Epithelial cell of prostate (primary cell): ENCODE results near the gene MYO1D.

Source experiments
- DNase-seq: peaks from one replicate; pipeline ENCODE4 v3.0.0-alpha.2; 2011; ENCODE audit warnings: low read depth, low spot score
- H3K27ac ChIP-seq: fragments of 450-650 bp; 2 replicates; pipeline ENCODE4 v1.5.1; 2017; ENCODE audit warnings: mild to moderate bottlenecking

The MYO1D gene

DNA sequence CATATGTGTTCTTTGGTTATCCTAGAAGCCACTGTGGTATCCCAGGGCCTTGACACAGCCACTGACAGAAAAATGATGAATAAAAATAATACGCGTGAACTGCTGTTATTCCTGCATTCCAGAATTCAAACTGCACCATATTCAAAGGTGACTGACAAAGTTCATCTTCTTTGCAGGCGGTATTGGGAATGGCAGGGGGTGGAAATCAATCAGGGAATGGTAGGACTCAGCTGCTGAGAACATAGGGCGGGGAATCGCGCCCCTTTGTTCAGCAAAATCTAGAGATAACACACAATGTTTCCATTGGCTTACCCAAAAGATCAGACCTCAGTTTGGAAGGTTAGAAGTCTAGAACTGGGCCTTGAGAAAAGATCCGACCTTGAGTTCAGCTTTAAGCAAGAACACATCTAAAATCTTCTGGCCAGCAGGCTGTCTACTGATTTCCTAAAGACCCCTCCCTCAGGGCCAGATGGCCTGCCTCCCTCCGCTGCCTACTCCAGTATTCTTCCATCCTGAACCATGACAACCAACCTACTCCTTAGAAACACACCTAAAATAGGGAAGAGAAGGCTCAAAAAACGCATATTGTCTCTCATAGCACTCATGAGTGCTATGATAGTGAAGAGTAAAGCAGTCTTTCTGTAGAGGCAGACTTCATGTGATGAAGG is 356.1 kb downstream of the MYO1D start:
- peak overlapping the region; percentile 82 for H3K27ac ChIP-seq

GRCh38 chr17:32520104-32520701 is 356.7 kb downstream of the MYO1D start:
- peak overlapping the region; percentile 82 for H3K27ac ChIP-seq
- DNase-seq = no peak

More for the DNA sequence above, 356.1 kb downstream of the MYO1D start:
- no peak for DNase-seq

GRCh38 chr17:32519228-32520103 is 357.5 kb downstream of the MYO1D start:
- DNase-seq = no peak

GRCh38 chr17:32518646-32519227 is 358.2 kb downstream of the MYO1D start:
- DNase-seq = no peak
- peak overlapping the region; percentile 82 for H3K27ac ChIP-seq

More at GRCh38 chr17:32519228-32520103, 357.5 kb downstream of the MYO1D start:
- H3K27ac ChIP-seq = peak overlapping the region; percentile 82

DNA sequence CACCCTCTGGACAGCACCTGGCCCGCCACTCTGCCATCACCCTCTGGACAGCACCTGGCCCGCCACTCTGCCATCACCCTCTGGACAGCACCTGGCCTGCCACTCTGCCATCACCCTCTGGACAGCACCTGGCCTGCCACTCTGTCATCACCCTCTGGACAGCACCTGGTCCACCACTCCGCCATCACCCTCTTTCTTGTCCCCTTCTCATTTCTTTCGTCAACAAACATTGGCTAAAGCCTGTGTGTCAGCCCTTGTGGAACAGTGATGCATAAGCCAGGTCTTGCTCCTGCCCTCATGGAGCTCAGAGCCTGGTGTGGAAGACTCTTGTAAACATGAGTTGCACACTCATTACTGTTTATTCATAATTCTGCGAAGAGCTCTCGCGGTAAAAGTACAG is 358.9 kb downstream of the MYO1D start:
- no peak for DNase-seq

DNA sequence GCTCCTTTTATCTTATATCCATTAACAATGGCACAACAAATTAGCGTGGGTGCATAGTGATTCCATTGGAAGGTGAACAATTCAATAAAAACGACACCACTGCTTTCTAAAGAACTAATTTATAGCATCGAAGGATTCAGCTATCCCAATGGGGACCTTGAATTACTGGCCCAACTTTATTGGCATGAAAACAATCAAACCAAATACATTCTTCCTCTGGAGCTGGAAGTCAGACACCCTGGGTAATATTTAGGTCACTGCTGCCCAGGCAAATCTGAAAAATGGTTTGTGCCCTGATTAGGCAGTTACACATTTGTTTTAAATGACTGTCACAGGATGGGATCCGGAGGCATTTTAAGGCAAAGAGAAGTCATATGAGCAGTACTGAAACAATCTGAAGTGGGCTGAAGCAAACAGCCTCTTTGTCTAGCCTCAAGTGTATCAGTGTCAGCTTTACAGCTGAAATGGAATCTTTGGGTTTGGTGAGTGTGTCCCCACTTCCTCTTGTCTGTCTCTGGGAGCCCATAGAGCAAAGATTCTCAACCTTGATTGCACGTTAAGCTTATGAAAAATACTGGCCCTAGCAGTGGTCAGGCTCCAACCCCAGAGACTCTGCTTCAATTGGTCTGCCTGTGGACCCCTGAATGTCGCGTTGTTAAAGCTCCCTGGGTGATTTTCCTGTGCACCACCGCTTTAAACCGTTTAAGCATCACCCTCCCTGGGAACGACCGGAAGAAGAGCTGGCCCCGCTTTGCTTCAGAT is 359.8 kb downstream of the MYO1D start:
- no peak overlapping the region for H3K27ac ChIP-seq
- DNase-seq = no peak

More for the DNA sequence above, 358.9 kb downstream of the MYO1D start:
- H3K27ac ChIP-seq = no peak overlapping the region

DNA sequence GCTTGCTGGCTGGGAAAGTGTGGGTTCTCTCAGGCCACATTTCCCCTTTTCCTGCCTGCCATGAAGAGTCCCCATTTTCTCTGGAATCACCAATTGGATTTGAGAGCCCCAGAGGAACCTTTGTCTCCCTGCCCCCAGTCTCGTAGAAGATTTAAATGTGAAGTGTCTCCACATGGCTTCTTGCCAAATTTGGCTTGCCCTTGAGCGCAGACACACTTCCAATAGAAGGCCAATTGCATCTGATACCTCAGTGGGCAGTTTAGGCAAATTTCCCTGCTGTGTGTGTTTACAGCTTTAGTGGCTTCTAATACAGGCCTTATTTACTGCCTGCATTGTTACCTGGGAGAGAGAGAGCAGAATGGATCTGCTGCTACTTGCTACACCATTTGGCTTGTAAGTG is 360.5 kb downstream of the MYO1D start:
- H3K27ac ChIP-seq = no peak overlapping the region
- DNase-seq = no peak

DNA sequence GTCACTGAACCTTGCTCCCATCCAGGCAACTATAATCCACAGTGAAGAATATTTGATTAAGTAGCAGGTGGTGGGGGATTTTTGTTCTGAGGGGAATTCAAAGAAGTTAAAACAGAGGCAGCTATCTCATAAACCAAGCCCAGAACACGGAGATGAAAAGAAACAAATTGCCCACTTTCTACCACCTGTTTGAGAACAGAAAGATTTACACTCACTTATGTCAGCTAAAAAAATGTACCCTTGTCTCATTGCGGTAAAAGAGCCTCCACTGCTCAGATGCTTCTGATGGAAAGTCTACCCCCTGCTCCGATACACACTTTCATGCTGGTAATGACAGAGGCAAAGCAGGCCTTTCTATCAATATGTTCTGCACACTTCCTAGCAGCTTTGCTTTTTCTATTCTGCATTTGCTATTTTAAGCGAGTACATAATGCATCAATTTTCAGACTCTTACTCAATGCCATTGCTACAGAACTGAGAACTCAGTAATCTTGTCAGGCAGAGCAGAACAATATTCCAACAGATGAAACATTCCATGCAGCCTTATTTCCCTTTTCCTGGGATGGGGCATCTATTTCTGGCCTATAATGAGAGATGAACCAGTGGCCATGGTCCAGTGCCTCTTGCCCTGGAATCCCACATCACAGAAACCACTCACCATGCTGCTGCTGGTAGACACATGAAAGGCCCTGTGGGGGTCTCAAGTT is 361.1 kb downstream of the MYO1D start:
- DNase-seq = no peak
- H3K27ac ChIP-seq = no peak overlapping the region

DNA sequence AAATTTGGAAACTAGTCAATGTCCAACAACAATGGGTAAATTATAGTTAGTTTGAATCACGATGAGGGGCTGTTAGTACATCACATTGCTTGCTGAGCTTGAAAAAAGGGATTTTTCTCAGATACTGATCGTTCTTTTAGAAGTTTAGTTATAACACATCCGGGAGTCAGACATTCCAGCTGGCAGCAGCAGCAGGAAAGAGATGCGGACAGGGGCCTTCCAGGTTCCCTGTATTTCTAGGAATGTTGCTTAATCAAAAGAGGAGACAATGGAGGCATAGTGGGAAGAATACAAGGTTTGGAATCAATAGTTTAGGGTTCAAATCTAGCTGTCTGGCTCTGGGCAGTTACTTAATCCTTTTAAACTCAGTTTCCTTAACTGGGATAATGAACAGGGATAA is 362.3 kb downstream of the MYO1D start:
- DNase-seq = no peak

DNA sequence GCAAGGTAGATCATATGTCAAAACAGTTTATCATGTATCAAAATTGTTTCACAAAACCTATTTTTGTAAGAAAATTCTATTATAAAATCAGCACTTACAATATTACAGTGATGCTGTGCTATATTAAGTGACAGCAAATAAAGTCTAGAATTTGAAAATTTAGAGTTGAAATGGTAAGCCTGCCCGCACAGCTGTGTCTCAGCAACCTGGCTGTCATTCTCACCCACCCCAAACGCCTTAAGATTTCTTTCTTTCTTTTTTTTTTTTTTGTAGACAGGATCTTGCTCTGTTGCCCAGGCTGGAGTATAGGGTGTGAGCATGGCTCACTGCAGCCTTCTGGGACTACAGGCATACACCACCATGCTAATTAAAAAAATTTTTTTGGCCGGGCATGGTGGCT is 363.3 kb downstream of the MYO1D start:
- no peak for DNase-seq
- H3K27ac ChIP-seq = no peak overlapping the region

More for the DNA sequence above, 362.3 kb downstream of the MYO1D start:
- H3K27ac ChIP-seq = no peak overlapping the region

DNA sequence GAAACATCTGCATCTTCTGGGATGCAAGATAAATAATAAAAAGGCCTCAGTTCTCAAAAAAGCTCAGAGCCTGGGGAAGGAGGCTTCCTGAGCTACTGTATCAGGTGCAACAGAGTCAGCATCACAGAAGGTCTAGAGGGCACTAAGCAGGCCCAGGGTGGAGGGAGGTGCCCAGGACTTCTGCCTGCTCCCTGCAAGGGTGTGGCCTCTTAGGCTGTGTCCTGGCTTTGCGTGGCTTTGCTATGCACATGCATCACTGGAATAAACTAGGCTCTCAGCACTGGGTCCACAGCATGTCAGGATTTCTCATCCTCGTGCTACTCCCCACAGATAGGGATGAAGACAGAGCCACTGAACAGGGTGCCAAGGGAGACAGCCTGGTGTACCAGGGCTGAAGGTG is 364.6 kb downstream of the MYO1D start:
- DNase-seq = no peak
- H3K27ac ChIP-seq = no peak overlapping the region

DNA sequence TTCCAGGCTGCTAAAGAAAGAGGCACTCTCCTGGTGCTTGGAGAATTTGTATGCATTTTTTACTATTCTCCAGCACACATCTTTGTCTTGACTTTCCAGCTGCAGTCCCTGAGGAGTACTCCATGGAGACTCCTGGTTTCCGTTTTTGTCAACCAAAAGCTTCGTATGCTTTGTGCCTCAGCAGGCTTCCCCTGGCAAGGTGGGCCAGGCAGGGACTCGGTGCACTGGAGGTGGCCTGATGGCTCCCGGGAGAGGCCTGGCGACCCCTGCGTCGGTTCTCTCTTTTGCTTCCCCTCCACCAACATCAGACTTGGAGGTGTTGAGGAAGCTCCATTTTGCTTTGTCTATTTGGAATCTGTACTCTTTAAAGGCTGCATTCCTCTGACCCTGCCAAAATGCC is 366.5 kb downstream of the MYO1D start:
- H3K27ac ChIP-seq = no peak overlapping the region
- no peak for DNase-seq

DNA sequence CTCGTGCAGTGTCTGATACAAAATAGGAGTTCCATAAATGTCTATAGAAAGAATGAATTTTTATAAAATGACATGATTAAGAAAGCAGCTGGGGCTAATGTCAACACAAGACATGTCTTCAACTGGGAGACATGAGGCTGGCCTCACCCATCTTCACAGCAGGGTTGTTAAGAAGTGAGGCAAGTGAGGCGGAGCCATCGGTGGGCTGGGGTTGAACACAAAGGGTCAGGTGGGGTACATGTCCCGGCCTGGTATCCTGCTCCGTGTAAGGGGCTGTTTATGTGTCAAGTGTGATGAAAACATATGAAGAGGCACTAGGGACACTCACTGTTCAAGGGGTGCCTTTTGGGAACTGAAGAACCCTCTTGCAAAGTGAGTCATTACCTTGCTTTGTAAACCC is 368.0 kb downstream of the MYO1D start:
- DNase-seq = no peak
- no peak overlapping the region for H3K27ac ChIP-seq

- H3K27ac ChIP-seq = peak overlapping the region; percentile 80
These were observed 372.5 kb downstream of the MYO1D start for GRCh38 chr17:32504166-32504990.

DNA sequence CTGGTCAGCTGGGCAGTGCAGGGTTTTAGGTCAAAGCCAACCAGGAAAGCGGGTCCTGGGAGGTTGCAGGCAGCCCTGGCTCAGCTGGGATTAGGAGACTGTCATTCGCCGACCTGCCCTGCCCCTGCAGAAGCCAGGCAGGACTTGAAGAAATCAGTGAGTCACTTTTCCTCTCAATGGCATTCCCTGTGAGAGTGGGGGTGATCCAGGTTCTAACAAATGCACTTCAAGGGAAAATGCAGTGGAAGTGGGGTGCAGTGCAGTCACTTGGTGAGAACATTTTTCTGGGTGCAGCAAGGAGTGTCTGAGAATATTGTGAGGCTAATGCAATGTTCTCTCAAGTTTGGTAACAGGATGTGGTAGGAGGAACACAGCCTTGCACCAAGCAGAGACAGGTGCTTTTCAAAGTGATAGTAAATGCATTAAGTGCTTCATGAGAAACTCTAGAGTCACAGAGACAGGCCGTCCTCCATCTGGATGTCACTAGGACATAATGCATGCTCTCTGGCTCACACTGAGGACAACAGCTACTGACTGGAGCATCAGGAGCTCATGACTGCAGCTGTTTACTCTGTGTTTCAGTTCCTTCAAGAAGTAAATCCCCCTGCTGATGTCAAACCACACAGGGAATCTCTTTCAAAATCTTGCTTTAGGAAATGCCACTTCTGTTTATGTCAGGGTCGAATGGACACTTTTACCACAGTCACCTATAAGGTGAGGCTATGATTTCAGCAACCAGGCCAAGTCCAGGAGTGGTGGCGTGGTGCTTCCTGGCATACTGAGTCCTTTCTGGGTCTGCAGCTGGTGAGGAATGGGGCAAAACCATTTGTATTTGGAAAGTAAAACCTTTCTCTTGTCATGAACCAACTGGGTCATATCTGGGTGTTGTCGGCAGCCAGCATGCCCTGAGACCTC is 373.4 kb downstream of the MYO1D start:
- DNase-seq = no peak
- peak overlapping the region; percentile 80 for H3K27ac ChIP-seq

More at GRCh38 chr17:32504166-32504990, 372.5 kb downstream of the MYO1D start:
- no peak for DNase-seq

DNA sequence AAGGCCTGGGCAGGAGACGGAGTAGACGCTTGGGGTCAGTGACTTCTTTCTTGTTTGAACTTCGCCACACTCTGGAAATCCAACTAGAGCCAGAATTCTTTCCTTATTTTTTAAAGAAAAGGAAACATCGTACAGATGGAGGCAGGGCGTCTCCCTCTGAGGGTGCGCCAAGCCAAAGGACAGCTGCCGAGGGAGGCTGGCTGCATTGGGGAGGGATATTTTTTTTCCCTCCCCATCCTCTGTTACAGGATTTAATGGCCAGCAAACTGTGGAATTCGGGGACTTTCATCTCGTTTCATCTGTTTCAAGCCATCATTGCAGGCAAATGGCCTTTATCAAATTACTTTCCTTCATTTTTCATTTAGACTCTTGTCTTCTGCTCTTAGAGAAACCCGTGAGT is 374.2 kb downstream of the MYO1D start:
- H3K27ac ChIP-seq = peak overlapping the region; percentile 80
- no peak for DNase-seq

DNA sequence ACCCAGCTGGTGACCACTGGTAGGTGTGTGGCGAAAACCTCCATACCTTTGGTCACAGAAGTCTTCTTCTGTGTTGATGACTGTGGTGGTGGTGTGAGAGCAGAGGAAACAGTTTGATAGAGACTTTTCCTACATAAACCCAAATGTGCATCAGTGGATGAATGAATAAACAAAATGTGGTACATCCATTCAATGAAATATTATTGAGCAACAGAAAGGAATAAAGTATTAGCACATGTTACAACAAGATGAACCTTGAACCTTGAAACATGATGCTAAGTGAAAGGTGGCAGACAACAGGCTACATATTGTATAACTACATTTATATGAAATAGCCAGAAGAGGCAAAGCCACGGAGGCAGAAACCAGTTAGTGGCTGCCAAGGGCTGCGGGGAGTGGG is 374.9 kb downstream of the MYO1D start:
- DNase-seq = no peak
- peak overlapping the region; percentile 80 for H3K27ac ChIP-seq
